Measurements from ENCODE around the gene TCERG1L.

TCERG1L gene

GRCh38 chr10:131207584-131208532, 103.7 kb downstream of the TCERG1L start:
- DNase-seq (ENCODE audit: low spot score), result no peak

DNA sequence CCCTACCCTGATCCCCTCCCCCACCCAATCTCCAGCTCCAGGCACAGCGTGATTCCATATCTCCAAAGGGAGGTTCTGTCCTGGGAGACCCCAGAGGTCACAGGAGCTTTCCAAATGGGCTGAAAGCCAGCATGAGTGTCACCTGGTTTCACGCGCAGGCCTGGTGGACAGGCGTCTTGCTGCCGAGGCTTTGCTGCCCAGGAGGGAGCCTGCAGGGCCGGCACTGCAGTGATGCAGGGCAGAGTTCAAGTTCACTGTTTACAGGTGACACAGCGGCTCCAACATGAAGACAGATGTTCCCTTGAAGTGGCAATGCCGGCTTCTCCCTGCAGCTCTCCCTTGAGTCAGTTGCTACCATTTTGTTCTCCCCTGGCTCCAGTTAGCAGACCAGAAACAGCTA, 104.3 kb downstream of the TCERG1L start:
- DNase-seq (ENCODE audit: low spot score), result no peak

- DNase-seq (ENCODE audit: low spot score), result no peak
These were observed 105.2 kb downstream of the TCERG1L start for GRCh38 chr10:131206111-131206995.

DNA sequence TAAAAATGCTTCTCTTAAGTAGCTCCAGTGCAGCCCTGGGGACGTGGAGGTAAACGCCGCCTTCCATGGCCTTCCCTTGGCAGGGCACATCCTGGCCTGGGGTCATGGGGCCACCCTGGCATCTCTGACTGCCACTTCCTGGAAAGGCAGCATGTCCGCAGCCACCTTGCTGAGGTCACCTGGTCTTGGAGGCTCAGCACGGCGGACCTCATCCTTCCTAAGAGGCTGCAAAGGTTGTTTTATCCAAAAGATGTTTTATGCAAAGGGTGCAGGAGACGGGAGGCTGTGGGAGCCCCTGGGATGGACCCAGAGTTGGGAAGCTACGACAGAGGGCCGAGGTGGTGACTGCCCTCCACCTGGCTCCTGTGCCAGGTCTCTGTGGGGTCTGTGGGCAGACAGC, 106.0 kb downstream of the TCERG1L start:
- no peak for DNase-seq (ENCODE audit: low spot score)

DNA sequence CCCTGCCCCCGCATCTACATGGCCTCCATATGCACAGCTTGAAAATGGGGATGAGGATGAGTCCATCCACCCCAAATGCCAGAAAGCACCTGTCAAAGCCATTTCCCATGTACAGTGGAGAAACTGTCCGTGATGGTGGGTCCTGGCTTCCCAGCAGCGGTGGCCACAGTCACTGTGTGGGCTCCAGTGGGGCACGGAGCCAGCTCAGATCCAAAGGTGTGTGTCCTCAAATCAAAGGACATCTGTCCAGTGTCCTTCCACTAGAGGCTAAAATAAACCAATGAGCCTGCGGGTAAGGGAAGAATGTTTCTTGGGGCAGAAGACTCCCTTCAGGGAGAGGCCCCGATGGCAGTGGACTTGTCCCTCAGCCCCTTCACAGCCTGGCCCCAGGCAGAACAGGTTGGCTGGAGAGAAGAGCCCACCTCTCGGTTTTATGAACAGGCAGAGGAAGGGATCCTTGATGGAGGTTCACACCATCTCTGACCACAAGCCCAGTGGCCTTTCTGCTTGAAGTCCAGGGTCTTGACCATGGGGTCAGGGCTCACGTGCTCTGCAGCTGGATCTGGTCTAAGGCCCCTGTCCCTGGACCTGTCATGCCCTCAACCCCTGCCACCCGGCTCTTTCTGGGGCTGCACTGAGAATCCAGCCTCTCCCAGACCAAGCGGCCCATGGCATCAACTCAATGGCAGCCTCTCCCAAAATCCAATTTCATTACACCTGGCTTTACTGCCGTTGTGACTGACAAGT, 106.9 kb downstream of the TCERG1L start:
- DNase-seq (ENCODE audit: low spot score), result no peak

DNA sequence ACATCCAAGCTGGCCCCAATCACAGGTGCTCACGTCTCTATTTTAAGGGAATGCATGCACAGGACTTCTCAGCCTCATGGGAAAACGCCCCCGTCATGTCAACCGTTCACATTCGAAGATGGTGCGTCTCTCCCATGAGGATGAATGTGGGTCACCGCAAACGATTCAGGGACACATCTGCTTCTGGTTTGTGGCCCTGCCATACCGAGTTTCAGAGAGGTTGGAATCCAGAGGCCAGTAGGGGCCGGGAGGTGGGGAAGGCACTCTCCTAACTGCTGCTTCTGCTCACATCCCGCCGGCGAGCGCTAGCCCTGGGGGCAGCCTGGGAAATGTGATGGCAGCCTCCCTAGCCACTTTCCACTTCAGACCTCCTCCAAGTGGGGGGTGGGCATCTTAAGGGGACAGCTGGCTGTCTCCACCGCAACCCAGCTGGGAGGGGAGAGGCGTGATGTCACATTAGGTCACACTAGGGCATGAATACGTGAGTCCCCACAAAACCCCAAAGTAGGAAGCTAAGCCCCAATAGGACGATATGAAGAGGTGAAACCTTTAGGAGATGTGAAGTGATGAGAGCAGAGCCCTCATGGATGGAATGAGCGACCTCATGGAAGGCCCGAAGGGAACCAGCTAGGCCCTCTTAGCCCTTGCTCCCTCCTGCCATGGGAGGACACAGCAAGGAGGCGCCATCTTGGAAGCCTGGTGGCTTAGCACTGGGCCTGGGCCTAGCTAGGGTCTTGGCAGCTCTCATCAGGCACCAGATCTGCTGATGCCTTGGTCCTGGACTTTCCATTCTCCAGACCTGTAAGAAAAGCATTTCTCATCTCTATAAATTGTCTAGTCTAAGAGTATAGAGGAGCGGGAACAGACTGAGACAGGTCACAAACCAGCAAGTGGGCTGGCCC, 107.8 kb downstream of the TCERG1L start:
- DNase-seq (ENCODE audit: low spot score), result no peak

DNA sequence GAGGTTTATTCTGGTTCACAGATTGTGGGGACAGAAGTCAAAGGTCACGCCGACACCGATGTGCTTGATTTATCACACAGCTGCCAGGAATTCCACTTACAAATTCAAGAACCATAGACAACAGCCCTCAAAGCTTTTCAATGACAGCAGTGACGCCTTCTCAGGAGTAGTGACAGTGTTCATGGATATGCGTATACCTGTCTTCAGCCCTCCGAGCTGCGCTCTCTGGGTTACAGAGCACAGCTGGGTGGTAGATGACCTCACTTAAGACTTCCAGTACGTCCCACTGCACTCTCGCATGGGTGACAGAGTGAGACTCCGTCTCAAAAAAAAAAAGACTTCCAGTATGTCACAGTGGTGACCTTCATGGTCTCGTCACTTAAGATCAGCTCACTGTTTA, 108.5 kb downstream of the TCERG1L start:
- no peak for DNase-seq (ENCODE audit: low spot score)

- DNase-seq (ENCODE audit: low spot score), result no peak
These were observed 109.6 kb downstream of the TCERG1L start for GRCh38 chr10:131201741-131202515.

DNA sequence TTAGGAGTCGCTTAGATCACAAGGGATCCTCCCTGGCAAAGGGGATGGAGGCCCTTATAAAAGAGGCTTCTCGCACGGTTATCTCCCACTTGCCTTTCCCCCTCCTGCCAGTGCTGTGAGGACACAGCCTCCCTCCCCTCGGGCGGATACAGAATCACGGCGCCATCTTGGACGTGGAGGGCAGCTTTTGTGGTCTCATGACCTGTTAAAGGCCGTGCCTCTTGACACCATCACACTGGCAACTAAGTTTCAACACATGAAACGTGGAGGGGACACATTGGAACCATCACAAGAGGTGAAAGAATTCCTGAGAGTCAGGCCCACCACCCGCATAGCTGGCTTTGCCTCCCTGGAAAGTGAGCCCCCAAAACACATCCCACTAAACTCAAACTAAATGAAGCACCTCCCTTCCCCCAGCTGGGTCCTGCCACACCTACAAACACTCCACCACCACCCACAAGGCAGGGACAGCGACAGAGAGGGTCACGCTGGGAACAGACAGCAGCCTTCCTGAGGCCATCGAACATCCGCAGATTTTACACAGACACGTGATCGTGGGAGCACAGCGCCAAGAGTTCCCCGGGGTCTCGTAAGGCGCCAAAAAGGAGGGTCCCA, 110.6 kb downstream of the TCERG1L start:
- DNase-seq (ENCODE audit: low spot score), result no peak

DNA sequence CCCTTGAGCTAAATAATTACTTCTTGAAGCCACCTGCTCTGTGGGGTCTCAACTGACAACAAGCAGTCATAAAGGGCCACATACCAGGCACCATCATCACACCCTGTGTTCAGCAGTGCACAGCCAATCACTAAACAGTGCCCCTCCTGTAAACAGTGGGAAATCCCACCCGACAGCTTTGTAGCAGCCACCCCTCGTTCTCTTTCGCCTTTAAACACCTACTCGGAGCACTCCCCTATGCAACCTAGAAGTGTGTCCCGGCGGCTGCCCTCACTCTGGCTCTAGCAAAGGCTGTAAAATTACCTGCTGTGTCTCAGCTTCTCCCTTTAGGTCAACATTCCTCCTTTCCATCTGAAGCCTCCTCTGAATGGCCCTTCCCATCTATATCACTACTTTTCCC, 111.9 kb downstream of the TCERG1L start:
- no peak for DNase-seq (ENCODE audit: low spot score)

DNA sequence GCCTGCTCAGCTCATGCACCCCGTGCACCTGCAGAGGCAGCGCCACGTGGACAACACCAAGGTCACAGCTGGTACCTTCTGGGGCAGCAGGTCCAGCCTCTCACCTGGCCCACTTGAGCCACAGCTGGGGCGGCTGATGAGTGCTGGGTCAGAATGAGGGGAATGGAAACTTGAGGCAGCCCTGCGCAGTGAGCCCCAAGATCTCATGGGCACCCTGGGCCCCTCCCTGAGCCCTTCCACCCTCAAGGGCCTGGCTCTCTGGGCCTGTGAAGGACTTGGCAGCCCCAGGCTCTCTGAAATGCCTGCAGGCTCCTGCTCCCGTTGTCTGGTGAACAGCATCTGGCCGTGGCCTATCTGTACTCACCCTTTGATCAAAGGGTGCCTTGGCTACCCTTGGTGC, 112.7 kb downstream of the TCERG1L start:
- DNase-seq (ENCODE audit: low spot score), result no peak

DNA sequence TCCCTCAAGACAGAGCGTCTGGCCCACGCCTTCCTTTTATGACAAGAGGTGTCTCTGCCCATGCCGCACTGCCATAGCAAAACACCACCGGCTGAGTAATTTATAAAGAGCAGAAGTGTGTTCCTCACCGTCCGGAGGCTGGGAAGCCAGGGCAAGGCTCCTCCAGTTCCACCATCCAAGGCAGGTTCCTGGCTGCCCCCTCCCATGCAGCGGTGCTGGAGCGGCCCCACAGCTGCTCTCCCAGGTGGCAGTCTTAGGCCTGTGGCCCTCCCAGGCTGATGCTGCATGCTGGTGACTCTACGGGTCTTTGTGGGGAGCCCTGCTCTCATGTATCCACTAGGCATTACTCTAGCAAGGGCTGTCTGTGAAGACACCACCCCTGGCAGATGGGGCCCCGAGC, 113.1 kb downstream of the TCERG1L start:
- no peak for DNase-seq (ENCODE audit: low spot score)

DNA sequence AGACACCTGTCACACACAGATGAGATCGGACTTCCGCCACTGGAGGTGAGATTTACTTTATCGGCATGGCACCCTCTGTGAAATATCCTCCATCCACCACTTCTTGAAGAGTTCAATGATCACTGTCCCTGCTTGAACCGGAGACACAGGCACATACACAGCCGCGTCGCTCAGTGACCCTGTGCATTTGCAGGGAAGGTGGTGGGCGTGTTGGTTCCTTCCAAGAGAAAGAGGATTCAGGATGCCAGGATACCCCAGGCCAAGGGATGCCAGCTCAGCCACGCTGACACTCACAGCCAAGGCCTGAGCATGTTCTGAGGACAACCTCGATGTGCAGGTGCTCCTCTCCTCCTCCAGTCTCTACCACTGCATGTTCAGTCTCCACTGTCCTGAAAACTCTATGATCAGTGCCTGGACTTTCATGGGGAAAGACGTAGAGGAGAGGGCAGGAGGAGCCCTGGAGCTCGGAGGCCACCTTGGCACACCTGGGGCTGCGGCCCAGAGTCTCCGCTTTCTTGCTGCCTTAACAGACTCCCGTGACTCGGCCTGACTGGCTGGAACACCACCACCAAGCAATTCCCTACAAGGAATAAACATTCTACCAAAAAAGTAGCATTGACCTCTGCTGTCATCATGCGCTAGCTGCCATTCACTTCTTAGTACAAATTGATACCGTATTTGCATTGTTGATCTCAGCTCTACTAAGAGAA, 115.2 kb downstream of the TCERG1L start:
- no peak for DNase-seq (ENCODE audit: low spot score)

- no peak for DNase-seq (ENCODE audit: low spot score)
These were observed 115.9 kb downstream of the TCERG1L start for GRCh38 chr10:131195558-131196159.

DNA sequence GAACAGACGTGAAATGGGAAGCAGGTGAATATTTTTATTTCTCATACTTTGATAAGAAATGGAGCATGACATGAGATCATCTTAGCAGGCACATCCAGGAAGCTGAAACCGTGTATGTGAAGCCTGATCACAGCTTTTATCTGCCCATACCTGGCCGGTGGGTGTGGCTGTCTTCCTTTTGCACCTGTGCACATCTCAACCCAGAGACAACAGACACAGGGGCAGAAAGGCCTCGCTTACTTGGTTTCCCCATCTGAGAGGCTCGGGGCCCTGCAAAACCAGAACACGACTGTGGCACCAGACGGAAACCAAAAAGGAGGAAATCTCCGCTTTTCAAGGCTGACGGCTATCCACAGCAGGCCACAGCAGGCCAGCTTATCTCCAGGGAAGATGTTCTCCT, 116.4 kb downstream of the TCERG1L start:
- no peak for DNase-seq (ENCODE audit: low spot score)

DNA sequence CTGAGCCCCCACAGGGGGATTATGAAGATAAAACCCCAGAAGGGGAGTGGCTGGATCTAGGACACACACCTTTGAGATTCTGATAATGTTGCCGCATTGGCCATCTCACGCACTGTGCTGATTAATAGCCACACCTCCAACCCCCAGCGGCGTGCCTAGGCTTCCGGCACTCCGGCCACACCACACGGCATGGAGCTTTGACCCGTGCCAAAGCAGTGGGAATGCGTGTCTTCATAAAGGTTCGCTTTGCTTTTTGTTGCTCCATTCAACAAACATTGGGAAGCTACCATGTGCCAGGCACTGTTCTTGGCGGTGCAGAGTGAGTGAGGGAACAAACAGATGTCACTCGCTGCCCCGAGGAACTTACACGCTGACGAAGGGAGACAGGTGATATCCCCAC, 117.6 kb downstream of the TCERG1L start:
- DNase-seq (ENCODE audit: low spot score), result no peak

DNA sequence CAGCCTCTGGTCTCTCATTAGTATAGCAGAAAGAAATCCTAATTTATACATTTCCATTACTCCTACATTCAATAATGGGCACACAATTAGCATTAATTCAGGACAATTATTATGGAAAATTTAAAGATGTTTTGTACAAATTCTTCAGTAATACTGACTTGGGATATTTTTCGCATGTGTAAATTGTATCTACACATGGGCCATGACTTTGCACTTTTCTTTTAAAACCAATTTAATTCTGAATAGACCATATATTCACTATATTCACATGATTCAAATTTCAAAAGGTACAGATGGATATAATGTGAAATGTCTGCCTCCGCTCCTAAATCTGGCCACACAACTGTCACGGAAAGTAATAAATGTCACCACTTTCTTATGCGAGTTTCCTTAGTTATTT, 123.0 kb downstream of the TCERG1L start:
- DNase-seq (ENCODE audit: low spot score), result no peak

DNA sequence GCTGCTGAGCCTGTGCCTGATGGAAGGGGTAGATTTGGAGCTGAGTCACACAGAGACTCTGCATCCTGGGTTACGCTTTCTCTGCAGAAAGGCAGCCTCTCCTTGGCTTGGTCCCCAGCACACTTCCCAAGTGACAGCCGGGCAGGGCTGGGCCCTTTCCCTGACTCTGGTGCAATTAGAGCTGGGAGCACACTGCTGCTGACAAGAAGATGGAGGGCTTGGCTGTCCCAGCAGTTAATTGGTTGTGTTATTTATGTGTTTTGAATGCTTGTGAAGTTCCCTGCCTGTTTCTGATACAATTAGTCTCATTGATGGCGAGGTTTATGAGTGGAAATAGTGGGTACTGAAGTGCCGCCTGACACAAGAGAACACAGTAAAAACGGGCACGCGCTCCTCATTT, 123.6 kb downstream of the TCERG1L start:
- no peak for DNase-seq (ENCODE audit: low spot score)
